COLO668 (cell line): Measurements from ENCODE around the gene AZGP1.
"Not testable (repeated sequence)": the region's sequence is repeated elsewhere in the genome, so short reads cannot be mapped to it uniquely, and the experiment has no call there.

Experiments used
- DNase-seq: peaks from one replicate; lab custom pipeline; 2025; ENCODE audit not compliant: unreplicated experiment; lab: John Stamatoyannopoulos, UW

Gene AZGP1

GRCh38 chr7:99975782-99976521 lies at the start of gene AZGP1:
Gene AZGP1 (minus strand): TSS chr7:99976031. CDS start chr7:99976020, 11 bp downstream.
- no peak for DNase-seq

- no peak for DNase-seq
These were observed 48.3 kb upstream of the AZGP1 start for GRCh38 chr7:100024020-100024619.

- no peak for DNase-seq
These were observed 47.7 kb upstream of the AZGP1 start for GRCh38 chr7:100023526-100023925.

- DNase-seq = peak; percentile 71
These were observed 46.8 kb upstream of the AZGP1 start for GRCh38 chr7:100022621-100023020.

GRCh38 chr7:100021297-100021696 lies 45.5 kb upstream of the AZGP1 start:
- no peak for DNase-seq

- no peak for DNase-seq
These were observed 44.1 kb upstream of the AZGP1 start for GRCh38 chr7:100019908-100020307.

GRCh38 chr7:100017875-100018274 lies 42.0 kb upstream of the AZGP1 start:
- DNase-seq = no peak

GRCh38 chr7:100017300-100017699 lies 41.5 kb upstream of the AZGP1 start:
- no peak for DNase-seq

GRCh38 chr7:100016215-100016901 lies 40.5 kb upstream of the AZGP1 start:
- DNase-seq = no peak

- peak; percentile 93 for DNase-seq
These were observed 39.7 kb upstream of the AZGP1 start, which contains the start of gene ZKSCAN1 for GRCh38 chr7:100015232-100016214. Gene ZKSCAN1 (plus strand): TSS chr7:100015596. CDS start chr7:100023507, 7,911 bp downstream.

- peak; percentile 10 for DNase-seq
These were observed 37.5 kb upstream of the AZGP1 start for GRCh38 chr7:100013328-100013676.

GRCh38 chr7:100012385-100013327 lies 36.8 kb upstream of the AZGP1 start:
- not testable (repeated sequence) for DNase-seq

- no peak for DNase-seq
These were observed 35.7 kb upstream of the AZGP1 start for GRCh38 chr7:100011516-100011915.

GRCh38 chr7:100010901-100011300 lies 35.1 kb upstream of the AZGP1 start:
- DNase-seq = no peak

GRCh38 chr7:100009952-100010351 lies 34.1 kb upstream of the AZGP1 start:
- not testable (repeated sequence) for DNase-seq

- DNase-seq = no peak
These were observed 32.7 kb upstream of the AZGP1 start for GRCh38 chr7:100008525-100008924.

- no peak for DNase-seq
These were observed 32.1 kb upstream of the AZGP1 start for GRCh38 chr7:100007887-100008286.

- DNase-seq = peak; percentile 88
These were observed 28.2 kb upstream of the AZGP1 start for GRCh38 chr7:100003711-100004661.

- no peak for DNase-seq
These were observed 24.4 kb upstream of the AZGP1 start for GRCh38 chr7:100000239-100000638.
